Measurements from ENCODE around the gene PTPRG. TPM values are rescaled to one million over a fixed set of nuclear protein-coding genes. Genes with fewer than 3 reads are reported as not detected.

The PTPRG gene
- total RNA-seq, 3 donors from 2014 or later = 0.10 to 0.19 (median 0.13) TPM

DNA sequence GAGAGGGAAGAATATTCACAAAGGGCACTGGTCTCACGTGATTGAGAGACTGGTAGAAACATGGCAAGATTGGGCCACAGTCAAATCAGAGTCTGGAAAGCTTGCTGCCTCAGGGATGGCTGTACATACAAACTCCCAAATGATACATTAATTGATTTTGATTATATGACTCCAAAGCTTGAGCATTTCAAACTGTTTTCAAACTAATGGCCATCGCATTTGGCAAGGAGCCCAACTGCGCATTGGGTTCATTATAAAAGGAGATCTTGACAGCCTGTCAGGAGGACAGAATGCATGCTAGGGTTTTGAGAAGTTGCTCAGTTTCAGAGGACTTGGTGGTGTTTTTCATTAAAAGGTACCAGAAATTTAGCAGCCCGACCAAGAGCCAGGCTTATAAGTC is 117.7 kb downstream of the PTPRG start:
- Mint-ChIP-seq H3K9me3 (no peaks in the 10 kb centered on the region), H3K4me3 (no peak overlapping the region), H3K36me3 (ENCODE audit: insufficient read depth) (no peaks in the 10 kb centered on the region), H3K27me3 (ENCODE audit: low read depth) (no peaks in the 10 kb centered on the region), H3K4me1 (ENCODE audit: low read depth) (no peaks in the 10 kb centered on the region)
- DNase-seq (no peak), ATAC-seq (no peak)

DNA sequence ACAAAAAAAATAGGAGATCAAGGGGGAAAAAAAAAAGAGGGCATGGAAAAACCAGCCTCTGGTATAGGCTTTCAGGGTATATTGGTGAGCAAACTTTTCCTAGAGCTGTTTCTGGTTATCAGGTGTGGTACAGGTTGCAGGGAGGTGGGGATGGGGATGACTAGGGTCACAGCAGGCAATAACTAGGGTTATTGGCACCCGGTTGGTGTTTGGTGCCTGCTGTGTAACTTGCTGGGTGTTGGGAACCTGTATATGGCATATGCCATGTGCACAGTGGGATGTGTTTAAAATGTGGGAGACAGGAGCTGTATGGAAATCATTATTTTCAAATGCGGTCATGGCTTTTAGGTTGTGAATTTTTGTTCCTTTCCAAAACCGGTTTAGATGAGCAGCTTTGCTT is 119.2 kb downstream of the PTPRG start:
- H3K4me1 Mint-ChIP-seq (ENCODE audit: low read depth) = no peaks in the 10 kb centered on the region
- no peak overlapping the region for H3K4me3 Mint-ChIP-seq
- H3K36me3 Mint-ChIP-seq (ENCODE audit: insufficient read depth) = no peaks in the 10 kb centered on the region
- no peaks in the 10 kb centered on the region for H3K9me3 Mint-ChIP-seq
- H3K27me3 Mint-ChIP-seq (ENCODE audit: low read depth) = no peaks in the 10 kb centered on the region
- DNase-seq (no peak), ATAC-seq (no peak)

DNA sequence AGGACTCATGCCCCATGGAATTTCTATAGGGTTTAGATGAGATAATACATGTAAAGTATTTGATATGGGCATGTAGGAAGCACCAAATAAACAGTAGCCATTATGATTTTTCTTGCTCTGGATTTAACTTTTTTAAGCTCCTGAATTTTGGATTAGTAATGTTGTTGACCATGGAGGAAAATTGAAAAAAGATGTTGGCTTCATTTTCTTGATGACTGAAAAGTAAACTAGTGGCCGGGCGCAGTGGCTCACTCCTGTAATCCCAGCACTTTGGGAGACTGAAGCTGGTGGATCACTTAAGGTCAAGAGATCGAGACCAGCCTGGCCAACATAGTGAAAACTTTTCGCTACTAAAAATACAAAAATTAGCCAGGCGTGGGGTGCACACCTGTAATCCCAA is 120.3 kb downstream of the PTPRG start:
- Mint-ChIP-seq H3K27me3 (ENCODE audit: low read depth) (no peaks in the 10 kb centered on the region), H3K4me1 (ENCODE audit: low read depth) (no peaks in the 10 kb centered on the region), H3K4me3 (no peak overlapping the region), H3K9me3 (no peaks in the 10 kb centered on the region), H3K36me3 (ENCODE audit: insufficient read depth) (no peaks in the 10 kb centered on the region)
- ATAC-seq (no peak), DNase-seq (no peak)

DNA sequence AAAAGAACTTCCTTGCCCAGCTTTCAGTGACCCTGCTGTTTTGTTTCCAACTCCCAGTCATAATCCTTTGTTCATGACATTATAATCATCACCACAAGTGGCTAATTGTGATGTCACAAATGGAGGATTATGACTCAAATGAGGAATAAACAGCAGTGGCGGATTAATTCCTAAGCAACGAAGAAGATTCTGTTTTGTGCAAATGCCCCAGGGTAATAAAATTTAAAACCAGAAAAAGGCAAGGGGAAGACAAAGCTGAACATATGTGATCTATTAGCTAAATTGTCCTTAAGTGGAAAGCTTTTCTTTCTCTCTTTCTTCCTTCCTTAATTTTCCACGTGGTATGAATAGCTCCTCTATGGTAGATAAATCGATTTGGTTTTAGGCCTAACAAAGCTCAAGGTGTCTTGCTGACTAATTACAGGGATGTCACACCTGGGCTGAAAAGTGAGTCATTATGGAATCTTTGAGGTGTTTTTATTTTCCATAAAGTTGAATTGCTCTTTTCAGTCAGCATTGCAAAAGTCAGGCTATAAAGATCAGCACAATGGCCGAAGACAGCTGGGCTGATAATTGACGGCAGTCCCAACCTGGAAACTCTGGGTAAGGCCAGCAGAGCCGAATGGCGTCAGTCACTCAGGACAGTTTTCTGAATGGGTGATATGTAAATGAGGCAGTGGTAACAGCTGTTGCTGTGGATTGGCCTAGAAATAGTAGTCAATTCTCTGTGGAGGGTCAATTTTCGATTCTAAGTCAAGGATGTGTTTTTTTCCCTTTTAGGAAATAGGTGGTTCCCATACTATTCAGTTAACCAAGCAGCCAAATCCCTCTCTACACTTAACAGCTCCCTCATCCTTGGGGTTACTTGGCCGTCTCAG is 121.5 kb downstream of the PTPRG start:
- ATAC-seq (no peak), DNase-seq (no peak)
- Mint-ChIP-seq H3K36me3 (ENCODE audit: insufficient read depth) (no peaks in the 10 kb centered on the region), H3K9me3 (no peaks in the 10 kb centered on the region), H3K27me3 (ENCODE audit: low read depth) (no peaks in the 10 kb centered on the region), H3K4me1 (ENCODE audit: low read depth) (no peaks in the 10 kb centered on the region), H3K4me3 (no peak overlapping the region)

DNA sequence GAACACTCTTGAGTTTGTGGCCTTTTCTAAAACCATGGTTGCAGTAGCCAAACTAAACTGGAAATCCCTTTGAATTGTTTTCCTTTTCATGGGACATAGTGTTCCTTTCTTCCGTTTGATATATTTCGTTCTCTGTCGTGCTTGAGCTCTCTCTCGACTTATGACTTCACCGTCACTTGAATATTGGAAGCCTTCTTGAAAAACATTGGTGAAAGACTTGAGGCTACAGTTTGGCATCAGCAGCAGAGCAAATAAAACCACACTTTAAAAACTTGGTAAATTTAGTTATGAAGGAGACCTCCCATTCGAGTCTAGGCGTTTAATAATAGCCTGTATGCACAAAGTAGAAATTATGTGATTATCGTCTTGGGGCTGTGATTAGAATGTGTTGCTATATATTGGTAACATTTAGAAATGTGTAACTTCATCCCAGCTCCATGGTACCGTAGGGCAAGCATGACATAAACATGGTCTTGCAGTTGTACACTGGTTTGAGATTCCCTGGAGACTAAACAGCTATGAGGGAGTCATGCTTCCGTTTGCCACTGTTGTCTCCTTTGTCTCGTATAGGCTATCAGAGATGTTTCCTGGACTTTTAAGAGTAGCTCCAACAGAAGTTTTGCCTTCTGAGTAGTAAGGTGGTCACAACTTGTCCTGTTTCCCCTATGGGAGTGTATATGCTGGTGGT is 122.3 kb downstream of the PTPRG start:
- no peak for DNase-seq
- ATAC-seq = no peak
- Mint-ChIP-seq H3K36me3 (ENCODE audit: insufficient read depth) (no peaks in the 10 kb centered on the region), H3K27me3 (ENCODE audit: low read depth) (no peaks in the 10 kb centered on the region), H3K4me1 (ENCODE audit: low read depth) (no peaks in the 10 kb centered on the region), H3K9me3 (no peaks in the 10 kb centered on the region), H3K4me3 (no peak overlapping the region)

DNA sequence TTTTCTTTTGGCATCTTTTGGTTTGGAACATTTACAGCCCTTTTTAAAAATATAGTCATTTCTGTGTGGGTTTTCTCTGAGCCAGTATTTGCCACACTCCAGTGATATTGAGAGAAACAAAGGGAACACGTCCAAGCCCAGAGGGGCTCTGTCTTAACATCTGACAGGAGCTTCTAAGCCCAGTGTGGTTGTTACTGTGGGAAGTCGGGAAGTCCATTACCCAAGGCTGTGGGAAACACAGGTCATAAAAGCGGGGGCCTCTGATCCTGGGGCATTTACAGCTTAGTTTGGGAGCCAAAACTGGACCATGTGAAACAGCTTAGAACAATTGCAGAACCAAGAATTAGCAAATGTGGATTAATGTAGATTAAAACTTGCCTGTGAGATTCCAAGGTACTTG is 123.0 kb downstream of the PTPRG start:
- H3K4me1 Mint-ChIP-seq (ENCODE audit: low read depth) = no peaks in the 10 kb centered on the region
- H3K27me3 Mint-ChIP-seq (ENCODE audit: low read depth) = no peaks in the 10 kb centered on the region
- H3K36me3 Mint-ChIP-seq (ENCODE audit: insufficient read depth) = no peaks in the 10 kb centered on the region
- no peaks in the 10 kb centered on the region for H3K9me3 Mint-ChIP-seq
- ATAC-seq (no peak), DNase-seq (no peak)
- H3K4me3 Mint-ChIP-seq = no peak overlapping the region

- H3K4me3 Mint-ChIP-seq = no peak overlapping the region
- no peaks in the 10 kb centered on the region for H3K4me1 Mint-ChIP-seq (ENCODE audit: low read depth)
- H3K27me3 Mint-ChIP-seq (ENCODE audit: low read depth) = no peaks in the 10 kb centered on the region
Observed at GRCh38 chr3:61685755-61686154, 124.4 kb downstream of the PTPRG start.

GRCh38 chr3:61686228-61686648 is 124.9 kb downstream of the PTPRG start:
- DNase-seq (no peak), ATAC-seq (no peak)
- Mint-ChIP-seq H3K4me3 (no peak overlapping the region), H3K9me3 (no peaks in the 10 kb centered on the region), H3K4me1 (ENCODE audit: low read depth) (no peaks in the 10 kb centered on the region), H3K27me3 (ENCODE audit: low read depth) (no peaks in the 10 kb centered on the region), H3K36me3 (ENCODE audit: insufficient read depth) (no peaks in the 10 kb centered on the region)

More at GRCh38 chr3:61685755-61686154, 124.4 kb downstream of the PTPRG start:
- H3K36me3 Mint-ChIP-seq (ENCODE audit: insufficient read depth) = no peaks in the 10 kb centered on the region
- H3K9me3 Mint-ChIP-seq = no peaks in the 10 kb centered on the region
- ATAC-seq = no peak
- DNase-seq = no peak

GRCh38 chr3:61687206-61687605 is 125.8 kb downstream of the PTPRG start:
- Mint-ChIP-seq H3K27me3 (ENCODE audit: low read depth) (no peaks in the 10 kb centered on the region), H3K9me3 (no peaks in the 10 kb centered on the region), H3K36me3 (ENCODE audit: insufficient read depth) (no peaks in the 10 kb centered on the region), H3K4me3 (no peak overlapping the region), H3K4me1 (ENCODE audit: low read depth) (no peaks in the 10 kb centered on the region)
- DNase-seq (no peak), ATAC-seq (no peak)

GRCh38 chr3:61687663-61688306 is 126.4 kb downstream of the PTPRG start:
- ATAC-seq (no peak), DNase-seq (no peak)
- Mint-ChIP-seq H3K4me1 (ENCODE audit: low read depth) (no peaks in the 10 kb centered on the region), H3K4me3 (no peak overlapping the region), H3K9me3 (no peaks in the 10 kb centered on the region), H3K27me3 (ENCODE audit: low read depth) (no peaks in the 10 kb centered on the region), H3K36me3 (ENCODE audit: insufficient read depth) (no peaks in the 10 kb centered on the region)

- DNase-seq = no peak
- Mint-ChIP-seq H3K9me3 (no peaks in the 10 kb centered on the region), H3K4me3 (no peak overlapping the region), H3K4me1 (ENCODE audit: low read depth) (no peaks in the 10 kb centered on the region), H3K36me3 (ENCODE audit: insufficient read depth) (no peaks in the 10 kb centered on the region), H3K27me3 (ENCODE audit: low read depth) (no peaks in the 10 kb centered on the region)
- ATAC-seq = no peak
Observed at GRCh38 chr3:61688307-61688984, 127.1 kb downstream of the PTPRG start.

DNA sequence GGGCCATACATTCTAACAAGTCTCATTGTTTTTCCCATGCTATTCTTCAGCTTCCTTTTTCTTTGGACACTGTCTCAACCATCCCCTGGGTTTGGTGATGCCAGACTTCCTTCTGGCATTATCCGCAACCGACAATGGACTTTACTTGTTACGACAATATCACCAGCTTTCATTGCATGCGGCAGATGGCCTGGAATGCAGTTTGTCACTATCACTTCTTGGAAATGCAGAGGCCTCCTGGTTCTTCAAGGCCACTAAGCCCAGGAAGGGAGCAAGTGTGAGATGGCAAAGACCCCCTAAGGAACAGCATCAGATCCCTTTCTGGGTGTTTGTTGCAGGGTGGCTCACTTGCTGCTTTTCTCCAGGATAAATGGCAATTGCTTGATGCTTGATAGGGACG is 128.6 kb downstream of the PTPRG start:
- no peaks in the 10 kb centered on the region for H3K9me3 Mint-ChIP-seq
- no peaks in the 10 kb centered on the region for H3K36me3 Mint-ChIP-seq (ENCODE audit: insufficient read depth)
- no peak for DNase-seq
- no peaks in the 10 kb centered on the region for H3K4me1 Mint-ChIP-seq (ENCODE audit: low read depth)
- no peaks in the 10 kb centered on the region for H3K27me3 Mint-ChIP-seq (ENCODE audit: low read depth)
- no peak overlapping the region for H3K4me3 Mint-ChIP-seq
- ATAC-seq = no peak

DNA sequence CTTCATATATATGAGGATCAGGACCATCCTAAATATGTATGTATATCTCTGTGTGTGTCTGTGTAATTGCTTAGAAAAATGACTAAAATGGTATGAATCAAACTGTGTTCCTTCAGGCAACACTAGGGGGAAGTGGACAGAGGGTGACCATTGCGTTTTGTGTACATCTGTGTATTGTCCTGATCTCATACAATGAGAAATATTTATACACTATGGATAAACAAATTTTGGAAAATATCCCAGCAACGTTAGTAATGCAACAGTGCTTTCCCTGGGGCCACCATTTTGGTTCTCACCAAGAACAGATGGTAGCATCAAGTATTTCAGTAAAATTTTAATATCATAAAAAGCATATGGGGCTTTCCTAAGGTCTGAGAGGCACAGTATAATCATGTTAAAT is 130.1 kb downstream of the PTPRG start:
- Mint-ChIP-seq H3K4me1 (ENCODE audit: low read depth) (no peaks in the 10 kb centered on the region), H3K9me3 (no peaks in the 10 kb centered on the region), H3K27me3 (ENCODE audit: low read depth) (no peaks in the 10 kb centered on the region), H3K4me3 (no peak overlapping the region), H3K36me3 (ENCODE audit: insufficient read depth) (no peaks in the 10 kb centered on the region)
- ATAC-seq (no peak), DNase-seq (no peak)

- Mint-ChIP-seq H3K4me3 (no peak overlapping the region), H3K27me3 (ENCODE audit: low read depth) (no peaks in the 10 kb centered on the region), H3K9me3 (no peaks in the 10 kb centered on the region), H3K36me3 (ENCODE audit: insufficient read depth) (no peaks in the 10 kb centered on the region), H3K4me1 (ENCODE audit: low read depth) (no peaks in the 10 kb centered on the region)
- DNase-seq (no peak), ATAC-seq (no peak)
Observed at GRCh38 chr3:61697301-61697700, 135.9 kb downstream of the PTPRG start.
